Pancreas (tissue), 10 donors: ENCODE results near the gene ADCY10. TPM values are rescaled to one million over a fixed set of nuclear protein-coding genes. Genes with fewer than 3 reads are reported as not detected.
A peak's percentile ranks its signal among the peaks of the same experiment; 100 is the strongest.

Experiments used
- ATAC-seq, 4 donors: fragments of 200-7000 bp; cut with Tn5 transposase; one replicate each; pipeline versions ENCODE4 v1.8.0 to v1.9.1; 2020; ENCODE audit warnings: mild to moderate bottlenecking in 4 of 4, moderate library complexity in 4 of 4
- DNase-seq, 6 donors: peaks; one replicate each; pipeline ENCODE4 v3.0.0-alpha.2; 2020
- FAIRE-seq: peaks from 2 replicates; lab custom pipeline; 2012; peaks lifted over from hg19 to GRCh38; lab: Jason Lieb, UNC
- H3K27ac ChIP-seq, 4 donors: fragments of 200-600 bp; sonication (generic); 1 replicate in 3 of 4; 2 replicates in 1 of 4; pipeline versions ENCODE4 v1.5.0 to v1.8.0; 2020
- H3K27me3 ChIP-seq, 4 donors: fragments of 200-600 bp; one replicate each; pipeline ENCODE4 v1.8.0; 2021
- H3K36me3 ChIP-seq, 3 donors: fragments of 200-600 bp; sonication (generic) in 1 of 3; one replicate each; pipeline versions ENCODE4 v1.5.0 to v1.8.0; 2020 to 2021
- H3K4me1 ChIP-seq, 3 donors: fragments of 200-600 bp; one replicate each; pipeline ENCODE4 v1.8.0; 2021
- H3K4me3 ChIP-seq, 4 donors: fragments of 200-600 bp; sonication (generic) in 2 of 4; one replicate each; pipeline versions ENCODE4 v1.5.0 to v1.8.0; 2020 to 2021
- H3K9me3 ChIP-seq, 4 donors: fragments of 200-600 bp; one replicate each; pipeline ENCODE4 v1.8.0; 2021
- CTCF ChIP-seq, 4 donors: fragments of 200-600 bp; sonication (generic) in 3 of 4; IDR thresholded peaks; one replicate each; pipeline versions ENCODE4 v1.5.0 to v1.8.0; 2021; ENCODE audit warnings: antibody characterized with exemption in 4 of 4
- WGBS, 2 donors: extraction: QIAGEN DNeasy Blood & Tissue Kit; methylation state at CpG; one replicate each; pipeline ENCODE4 v1.1.7; 2013; 5-methylcytosine and 5-hydroxymethylcytosine counted together
- intact Hi-C, 3 donors: fragments of 100-400 bp; cut with DNase I; formaldehyde crosslinking; loops; one replicate each; pipeline versions ENCODE4 v1.11.1 to v1.14.2; 2022
- polyA plus RNA-seq, 2 donors: library from polyadenylated mRNA; stranded (reverse); fragments of 200-250 nt; gene quantifications; one replicate each; pipeline ENCODE4 v1.2.3, GENCODE V29; 2013
- total RNA-seq, 6 donors: library from RNA; stranded (reverse); fragmentation: NEBNext Ultra II Directional in 4 of 6; extraction: Animal tissue kit (Norgen Biotek cat#: 25700) in 4 of 6; gene quantifications; one replicate each; pipeline versions ENCODE4 v1.2.1 to v1.2.4, GENCODE V29; 2021 to 2023
- donor health status: healthy with polysubstance abuse.
- donor health status: DM: no; HTN: no; CAD: no; lungs with moderate emphysema.
- donor health status: DM: no; HTN: no; CAD: no.
- donor health status: control.
- donor health status: control.
- donor health status: Bipolar disorder and iron deficiency.
- donor health status: DM: yes; HTN: yes; CAD: no.
- donor health status: DM: no; HTN: no; CAD: no.
- donor health status: DM: no; HTN: no; CAD: no.
- donor health status: DM: yes; HTN: yes; CAD: no.

ADCY10 gene
- total and polyA plus RNA-seq, 8 donors, result 0.03 to 0.31 (median 0.16) TPM; not detected in 1

- no peak for DNase-seq
- no peak overlapping the region for H3K4me3 ChIP-seq
- H3K4me1 ChIP-seq, result no peaks in the 10 kb centered on the region
- H3K36me3 ChIP-seq, result peaks cover 0 to 11% (median 0%) of the 10 kb centered on the region in 3 donors
- peak in 1 of 4 donors; percentile 12 for ATAC-seq
- no peaks in the 10 kb centered on the region for H3K27me3 ChIP-seq
- no peak overlapping the region for H3K27ac ChIP-seq
- 94 to 99% methylated on average over 4 of the region's 4 CpGs for WGBS, 2 donors
- no peak for FAIRE-seq
- no peaks in the 10 kb centered on the region for H3K9me3 ChIP-seq
- TF ChIP-seq CTCF (IDR thresholded peaks at IDR 0.05), result no peak
- intact Hi-C loops, result no loop called here
Observed at GRCh38 chr1:167792188-167792565, 121.8 kb downstream of the ADCY10 start.

GRCh38 chr1:167791281-167792187 is 122.4 kb downstream of the ADCY10 start:
- Histone ChIP-seq H3K27ac (no peak overlapping the region), H3K4me1 (no peaks in the 10 kb centered on the region), H3K36me3 (peaks cover 0 to 11% (median 0%) of the 10 kb centered on the region in 3 donors), H3K27me3 (no peaks in the 10 kb centered on the region), H3K4me3 (no peak overlapping the region), H3K9me3 (no peaks in the 10 kb centered on the region)
- intact Hi-C loops, result no loop called here
- ATAC-seq, result peak in 2 of 4 donors; percentile 34 to 56
- no peak for FAIRE-seq
- WGBS, 2 donors, result 69 to 89% methylated on average over 5 of the region's 5 CpGs
- TF ChIP-seq CTCF (IDR thresholded peaks at IDR 0.05), result no peak
- no peak for DNase-seq

- no peaks in the 10 kb centered on the region for H3K27me3 ChIP-seq
- no peaks in the 10 kb centered on the region for H3K4me1 ChIP-seq
- no peaks in the 10 kb centered on the region for H3K9me3 ChIP-seq
- no peak for FAIRE-seq
- peak in 1 of 4 donors; percentile 28 for ATAC-seq
- WGBS, 2 donors, result 91 to 93% methylated on average over 5 of the region's 5 CpGs
- no peak overlapping the region for H3K27ac ChIP-seq
- no peak for TF ChIP-seq CTCF (IDR thresholded peaks at IDR 0.05)
- H3K4me3 ChIP-seq, result no peak overlapping the region
- H3K36me3 ChIP-seq, result peaks cover 0 to 11% (median 0%) of the 10 kb centered on the region in 3 donors
- intact Hi-C loops, result no loop called here
- DNase-seq, result peak in 2 of 6 donors; percentile 27 to 32
Observed at GRCh38 chr1:167790117-167790516, 123.8 kb downstream of the ADCY10 start.

- 82 to 87% methylated on average over 3 of the region's 3 CpGs for WGBS, 2 donors
- H3K4me3 ChIP-seq, result no peak overlapping the region
- FAIRE-seq, result no peak
- ATAC-seq, result no peak
- H3K27ac ChIP-seq, result no peak overlapping the region
- peaks cover 0 to 11% (median 0%) of the 10 kb centered on the region in 3 donors for H3K36me3 ChIP-seq
- no peak for TF ChIP-seq CTCF (IDR thresholded peaks at IDR 0.05)
- no peaks in the 10 kb centered on the region for H3K9me3 ChIP-seq
- H3K4me1 ChIP-seq, result no peaks in the 10 kb centered on the region
- H3K27me3 ChIP-seq, result no peaks in the 10 kb centered on the region
- intact Hi-C loops, result no loop called here
- DNase-seq, result no peak
Observed at GRCh38 chr1:167789501-167789900, 124.4 kb downstream of the ADCY10 start.

GRCh38 chr1:167786502-167786901 is 127.4 kb downstream of the ADCY10 start:
- FAIRE-seq (no peak), ATAC-seq (no peak), DNase-seq (no peak)
- Histone ChIP-seq H3K27me3 (no peaks in the 10 kb centered on the region), H3K36me3 (peaks cover 0 to 11% (median 0%) of the 10 kb centered on the region in 3 donors), H3K4me3 (no peak overlapping the region), H3K4me1 (no peaks in the 10 kb centered on the region), H3K9me3 (no peaks in the 10 kb centered on the region), H3K27ac (no peak overlapping the region)
- TF ChIP-seq CTCF (IDR thresholded peaks at IDR 0.05), result no peak
- 88 to 93% methylated on average over 5 of the region's 5 CpGs for WGBS, 2 donors
- intact Hi-C loops, result no loop called here
